Ovary (tissue), 3 donors: ENCODE data around the gene MYO5B.

Source experiments
- EP300 ChIP-seq: sonication (generic); formaldehyde crosslinking; IDR thresholded peaks from one replicate; pipeline ENCODE4 v1.6.1; 2017; ENCODE audit warnings: antibody characterized with exemption
- POLR2A ChIP-seq: fragments of 450-650 bp; IDR thresholded peaks from one replicate; pipeline ENCODE4 v1.6.1; 2017; ENCODE audit warnings: antibody characterized with exemption, mild to moderate bottlenecking, moderate library complexity
- TF ChIP-seq, protein P1 (sequence below), 3 donors: fragments of 450-650 bp in 2 of 3; fragments of 200-600 bp in 1 of 3; IDR thresholded peaks; one replicate each; pipeline versions ENCODE4 v1.5.1 to v1.8.0; 2016 to 2022; ENCODE audit warnings: antibody characterized with exemption in 3 of 3, mild to moderate bottlenecking in 1 of 3
- donor health status: DM: no; HTN: no; CAD: no.

DNA sequence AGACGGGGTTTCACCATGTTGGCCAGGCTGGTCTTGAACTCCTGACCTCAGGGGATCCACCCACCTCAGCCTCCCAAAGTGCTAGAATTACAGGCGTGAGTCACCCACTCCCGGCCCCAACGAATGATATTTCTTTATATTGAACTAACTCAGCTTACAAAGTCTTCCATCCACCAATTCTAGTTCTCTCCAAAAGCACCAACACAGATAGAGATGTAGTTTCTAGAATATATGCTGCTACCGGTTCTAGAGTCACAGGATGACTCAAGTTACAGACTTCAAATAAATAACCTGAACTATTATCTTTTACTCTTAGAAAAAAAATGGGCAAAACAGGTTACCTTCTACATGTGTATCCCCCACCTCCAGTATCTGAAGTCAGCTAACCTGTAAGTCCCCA is 390.9 kb downstream of the MYO5B start:
- TF ChIP-seq EP300, result no peak
- TF ChIP-seq, protein P1, sequence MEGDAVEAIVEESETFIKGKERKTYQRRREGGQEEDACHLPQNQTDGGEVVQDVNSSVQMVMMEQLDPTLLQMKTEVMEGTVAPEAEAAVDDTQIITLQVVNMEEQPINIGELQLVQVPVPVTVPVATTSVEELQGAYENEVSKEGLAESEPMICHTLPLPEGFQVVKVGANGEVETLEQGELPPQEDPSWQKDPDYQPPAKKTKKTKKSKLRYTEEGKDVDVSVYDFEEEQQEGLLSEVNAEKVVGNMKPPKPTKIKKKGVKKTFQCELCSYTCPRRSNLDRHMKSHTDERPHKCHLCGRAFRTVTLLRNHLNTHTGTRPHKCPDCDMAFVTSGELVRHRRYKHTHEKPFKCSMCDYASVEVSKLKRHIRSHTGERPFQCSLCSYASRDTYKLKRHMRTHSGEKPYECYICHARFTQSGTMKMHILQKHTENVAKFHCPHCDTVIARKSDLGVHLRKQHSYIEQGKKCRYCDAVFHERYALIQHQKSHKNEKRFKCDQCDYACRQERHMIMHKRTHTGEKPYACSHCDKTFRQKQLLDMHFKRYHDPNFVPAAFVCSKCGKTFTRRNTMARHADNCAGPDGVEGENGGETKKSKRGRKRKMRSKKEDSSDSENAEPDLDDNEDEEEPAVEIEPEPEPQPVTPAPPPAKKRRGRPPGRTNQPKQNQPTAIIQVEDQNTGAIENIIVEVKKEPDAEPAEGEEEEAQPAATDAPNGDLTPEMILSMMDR (IDR thresholded peaks at IDR 0.05), result no peak
- TF ChIP-seq POLR2A, result no peak
